Body of pancreas (tissue), 4 donors: ENCODE measurements around the gene PCSK6. TPM values are rescaled to one million over a fixed set of nuclear protein-coding genes. Genes with fewer than 3 reads are reported as not detected.
"Not testable (repeated sequence)": the region's sequence is repeated elsewhere in the genome, so short reads cannot be mapped to it uniquely, and the experiment has no call there.

Experiments used
- ATAC-seq: fragments of 150-250 bp; one replicate; pipeline ENCODE4 v1.9.1; 2016
- DNase-seq, 4 donors: peaks; one replicate each; pipeline ENCODE4 v3.0.0-alpha.2; 2019
- H3K27ac ChIP-seq, 4 donors: fragments of 200-600 bp; sonication (generic); 1 replicate in 3 of 4; 2 replicates in 1 of 4; pipeline versions ENCODE4 v1.5.1 to v1.6.1; 2016 to 2019; ENCODE audit warnings: mild to moderate bottlenecking in 1 of 4, mixed read lengths in 1 of 4, moderate library complexity in 1 of 4
- H3K27me3 ChIP-seq, 2 donors: fragments of 200-600 bp; sonication (generic); one replicate each; pipeline ENCODE4 v1.6.0; 2016; ENCODE audit warnings: mild to moderate bottlenecking in 1 of 2
- H3K36me3 ChIP-seq, 2 donors: fragments of 200-600 bp; sonication (generic); replicated peaks in 1 of 2; 2 replicates each; pipeline ENCODE4 v1.5.1; 2016; ENCODE audit warnings: low read depth in 2 of 2; ENCODE audit not compliant: insufficient read depth in 1 of 2
- H3K4me1 ChIP-seq: fragments of 200-600 bp; sonication (generic); one replicate; pipeline ENCODE4 v1.6.0; 2016
- H3K4me3 ChIP-seq, 2 donors: fragments of 200-600 bp; sonication (generic); 1 replicate in 1 of 2; 2 replicates in 1 of 2; pipeline ENCODE4 v1.5.1; 2016 to 2019
- H3K9me3 ChIP-seq, 3 donors: fragments of 200-600 bp; sonication (generic); 1 replicate in 2 of 3; 2 replicates in 1 of 3; pipeline ENCODE4 v1.5.1; 2016
- POLR2A ChIP-seq, 3 donors: fragments of 450-650 bp; IDR thresholded peaks; one replicate each; pipeline ENCODE4 v1.6.1; 2016; ENCODE audit warnings: antibody characterized with exemption in 3 of 3, mild to moderate bottlenecking in 2 of 3
- WGBS, 2 donors: methylation state at CpG; one replicate each; pipeline ENCODE4 v1.1.5; 2017; 5-methylcytosine and 5-hydroxymethylcytosine counted together
- intact Hi-C: fragments of 100-400 bp; cut with DNase I; formaldehyde crosslinking; loops from one replicate; pipeline ENCODE4 v1.15.1; 2023
- total RNA-seq, 2 donors: library from RNA; depleted of rRNA; stranded (reverse); fragments of >200 nt; gene quantifications; one replicate each; pipeline ENCODE4 v1.1.0, GENCODE V29; 2016
- TF ChIP-seq, protein P1 (sequence below), 7 experiments: fragments of 450-650 bp in 4 of 7; fragments of 200-600 bp in 3 of 7; sonication (generic) in 3 of 7; IDR thresholded peaks; one replicate each; pipeline ENCODE4 v1.5.1; 2016 to 2019; ENCODE audit warnings: antibody characterized with exemption in 7 of 7

The PCSK6 gene
- total RNA-seq, 2 donors from 2014 or later: 8.9 to 10.1 TPM

GRCh38 chr15:101464999-101465669, 24.4 kb downstream of the PCSK6 start:
- H3K4me3 ChIP-seq: no peak overlapping the region
- no peaks in the 10 kb centered on the region for H3K36me3 ChIP-seq
- DNase-seq (no peak), ATAC-seq (no peak)
- 87 to 93% methylated on average over 16 of the region's 16 CpGs for WGBS, 2 donors
- no peak for TF ChIP-seq POLR2A (IDR thresholded peaks at IDR 0.05)
- TF ChIP-seq, protein P1, sequence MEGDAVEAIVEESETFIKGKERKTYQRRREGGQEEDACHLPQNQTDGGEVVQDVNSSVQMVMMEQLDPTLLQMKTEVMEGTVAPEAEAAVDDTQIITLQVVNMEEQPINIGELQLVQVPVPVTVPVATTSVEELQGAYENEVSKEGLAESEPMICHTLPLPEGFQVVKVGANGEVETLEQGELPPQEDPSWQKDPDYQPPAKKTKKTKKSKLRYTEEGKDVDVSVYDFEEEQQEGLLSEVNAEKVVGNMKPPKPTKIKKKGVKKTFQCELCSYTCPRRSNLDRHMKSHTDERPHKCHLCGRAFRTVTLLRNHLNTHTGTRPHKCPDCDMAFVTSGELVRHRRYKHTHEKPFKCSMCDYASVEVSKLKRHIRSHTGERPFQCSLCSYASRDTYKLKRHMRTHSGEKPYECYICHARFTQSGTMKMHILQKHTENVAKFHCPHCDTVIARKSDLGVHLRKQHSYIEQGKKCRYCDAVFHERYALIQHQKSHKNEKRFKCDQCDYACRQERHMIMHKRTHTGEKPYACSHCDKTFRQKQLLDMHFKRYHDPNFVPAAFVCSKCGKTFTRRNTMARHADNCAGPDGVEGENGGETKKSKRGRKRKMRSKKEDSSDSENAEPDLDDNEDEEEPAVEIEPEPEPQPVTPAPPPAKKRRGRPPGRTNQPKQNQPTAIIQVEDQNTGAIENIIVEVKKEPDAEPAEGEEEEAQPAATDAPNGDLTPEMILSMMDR (IDR thresholded peaks at IDR 0.05): no peak
- H3K9me3 ChIP-seq: no peaks in the 10 kb centered on the region
- intact Hi-C loops: no loop called here
- no peaks in the 10 kb centered on the region for H3K27me3 ChIP-seq
- H3K27ac ChIP-seq: no peak overlapping the region
- no peaks in the 10 kb centered on the region for H3K4me1 ChIP-seq

GRCh38 chr15:101464256-101464998, 25.1 kb downstream of the PCSK6 start:
- ATAC-seq: no peak
- H3K27ac ChIP-seq: no peak overlapping the region
- no peaks in the 10 kb centered on the region for H3K36me3 ChIP-seq
- H3K27me3 ChIP-seq: no peaks in the 10 kb centered on the region
- H3K4me3 ChIP-seq: no peak overlapping the region
- H3K4me1 ChIP-seq: no peaks in the 10 kb centered on the region
- TF ChIP-seq POLR2A (IDR thresholded peaks at IDR 0.05): no peak
- TF ChIP-seq, protein P1 (IDR thresholded peaks at IDR 0.05): no peak
- no peaks in the 10 kb centered on the region for H3K9me3 ChIP-seq
- 87 to 93% methylated on average over 6 to 20 of the region's 20 CpGs for WGBS, 2 donors
- intact Hi-C loops: no loop called here
- no peak for DNase-seq

GRCh38 chr15:101463696-101464095, 25.8 kb downstream of the PCSK6 start:
- intact Hi-C loops, H3K4me3 ChIP-seq, DNase-seq, H3K27me3 ChIP-seq, H3K27ac ChIP-seq, ATAC-seq, H3K4me1 ChIP-seq, H3K36me3 ChIP-seq, H3K9me3 ChIP-seq: not testable (repeated sequence)
- WGBS, 2 donors: 86 to 89% methylated on average over 5 of the region's 5 CpGs

DNA sequence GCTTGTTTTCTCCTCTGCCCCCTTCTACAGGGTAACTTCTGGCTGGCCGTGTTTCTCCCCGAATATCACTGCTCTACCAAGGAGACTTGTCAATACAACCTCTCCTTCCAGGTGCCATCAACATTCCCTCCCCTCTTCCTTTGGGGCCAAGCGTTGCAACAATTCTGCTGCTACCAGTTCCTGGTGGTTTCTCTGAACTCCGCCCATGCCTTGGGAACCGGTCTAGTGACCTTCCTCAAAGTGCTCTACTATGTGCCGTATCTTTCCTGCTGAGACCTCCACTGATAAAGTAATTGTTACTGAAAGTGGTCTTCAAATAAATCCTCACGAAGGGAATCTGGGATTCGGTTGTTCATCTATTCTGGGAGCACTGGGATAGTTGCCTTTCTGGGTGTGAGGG, 26.2 kb downstream of the PCSK6 start:
- ATAC-seq (no peak), DNase-seq (no peak)
- no peaks in the 10 kb centered on the region for H3K27me3 ChIP-seq
- 67 to 68% methylated on average over 8 of the region's 8 CpGs for WGBS, 2 donors
- intact Hi-C loops: no loop called here
- H3K9me3 ChIP-seq: no peaks in the 10 kb centered on the region
- H3K27ac ChIP-seq: no peak overlapping the region
- H3K4me1 ChIP-seq: no peaks in the 10 kb centered on the region
- H3K36me3 ChIP-seq: no peaks in the 10 kb centered on the region
- H3K4me3 ChIP-seq: no peak overlapping the region
- no peak for TF ChIP-seq POLR2A (IDR thresholded peaks at IDR 0.05)
- TF ChIP-seq, protein P1 (IDR thresholded peaks at IDR 0.05): no peak

- DNase-seq (no peak), ATAC-seq (no peak)
- no peaks in the 10 kb centered on the region for H3K27me3 ChIP-seq
- H3K4me1 ChIP-seq: no peaks in the 10 kb centered on the region
- no peak overlapping the region for H3K4me3 ChIP-seq
- 80 to 88% methylated on average over 4 of the region's 4 CpGs for WGBS, 2 donors
- H3K27ac ChIP-seq: no peak overlapping the region
- no peaks in the 10 kb centered on the region for H3K36me3 ChIP-seq
- no peak for TF ChIP-seq POLR2A (IDR thresholded peaks at IDR 0.05)
- TF ChIP-seq, protein P1 (IDR thresholded peaks at IDR 0.05): no peak
- no peaks in the 10 kb centered on the region for H3K9me3 ChIP-seq
- intact Hi-C loops: no loop called here
Observed at GRCh38 chr15:101461097-101461496, 28.4 kb downstream of the PCSK6 start.
